Ovary (tissue), 3 donors: Measurements from ENCODE around the gene DSCAML1.

Experiments used
- POLR2A ChIP-seq: fragments of 450-650 bp; IDR thresholded peaks from one replicate; pipeline ENCODE4 v1.6.1; 2017; ENCODE audit warnings: antibody characterized with exemption, mild to moderate bottlenecking, moderate library complexity
- TF ChIP-seq, protein P1 (sequence below), 3 donors: fragments of 450-650 bp in 2 of 3; fragments of 200-600 bp in 1 of 3; IDR thresholded peaks; one replicate each; pipeline versions ENCODE4 v1.5.1 to v1.8.0; 2016 to 2022; ENCODE audit warnings: antibody characterized with exemption in 3 of 3, mild to moderate bottlenecking in 1 of 3
- donor health status: DM: no; HTN: no; CAD: no.

DNA sequence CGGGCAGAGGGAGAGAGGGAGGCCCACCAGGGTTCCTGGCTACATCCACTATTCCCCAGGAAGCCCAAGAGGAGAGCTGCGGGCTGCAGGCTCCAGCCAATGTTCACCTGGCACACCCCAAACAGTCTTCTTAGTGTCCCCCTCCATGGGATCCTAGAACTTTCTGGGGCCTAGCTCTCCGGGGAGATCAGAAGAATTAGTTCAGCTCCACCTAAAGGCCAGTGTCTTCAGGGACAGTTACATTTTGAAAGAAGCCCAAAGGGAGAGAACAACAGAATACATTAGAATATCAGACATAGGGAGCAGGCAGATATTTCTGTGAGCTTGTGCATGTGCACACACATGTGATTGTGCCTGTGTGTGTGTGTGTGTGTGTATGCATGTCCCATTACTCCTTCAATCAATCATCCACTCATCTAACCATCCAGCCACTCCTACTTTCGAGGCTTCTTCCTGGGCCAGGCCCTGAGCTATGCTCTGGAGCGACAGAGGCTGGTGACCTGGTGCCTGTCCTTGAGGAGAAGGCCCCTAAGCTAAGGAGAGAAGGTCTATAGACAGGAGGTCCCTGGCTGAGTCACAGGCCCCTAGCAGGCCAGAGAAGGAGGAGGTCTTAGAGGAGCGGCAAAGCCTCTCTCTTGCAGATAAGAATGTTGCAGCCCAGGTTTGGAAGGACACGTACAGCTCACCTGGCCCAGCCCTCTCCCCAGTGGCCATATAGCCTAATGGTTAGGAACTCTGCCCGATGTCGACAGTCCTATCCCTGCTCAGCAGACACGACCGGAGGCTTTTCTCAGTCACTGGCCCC, 165.5 kb downstream of the DSCAML1 start:
- TF ChIP-seq, protein P1, sequence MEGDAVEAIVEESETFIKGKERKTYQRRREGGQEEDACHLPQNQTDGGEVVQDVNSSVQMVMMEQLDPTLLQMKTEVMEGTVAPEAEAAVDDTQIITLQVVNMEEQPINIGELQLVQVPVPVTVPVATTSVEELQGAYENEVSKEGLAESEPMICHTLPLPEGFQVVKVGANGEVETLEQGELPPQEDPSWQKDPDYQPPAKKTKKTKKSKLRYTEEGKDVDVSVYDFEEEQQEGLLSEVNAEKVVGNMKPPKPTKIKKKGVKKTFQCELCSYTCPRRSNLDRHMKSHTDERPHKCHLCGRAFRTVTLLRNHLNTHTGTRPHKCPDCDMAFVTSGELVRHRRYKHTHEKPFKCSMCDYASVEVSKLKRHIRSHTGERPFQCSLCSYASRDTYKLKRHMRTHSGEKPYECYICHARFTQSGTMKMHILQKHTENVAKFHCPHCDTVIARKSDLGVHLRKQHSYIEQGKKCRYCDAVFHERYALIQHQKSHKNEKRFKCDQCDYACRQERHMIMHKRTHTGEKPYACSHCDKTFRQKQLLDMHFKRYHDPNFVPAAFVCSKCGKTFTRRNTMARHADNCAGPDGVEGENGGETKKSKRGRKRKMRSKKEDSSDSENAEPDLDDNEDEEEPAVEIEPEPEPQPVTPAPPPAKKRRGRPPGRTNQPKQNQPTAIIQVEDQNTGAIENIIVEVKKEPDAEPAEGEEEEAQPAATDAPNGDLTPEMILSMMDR (IDR thresholded peaks at IDR 0.05), result no peak
- TF ChIP-seq POLR2A, result no peak
